GM10248 (cell line): ENCODE data around the gene FARS2.
A peak's percentile ranks its signal among the peaks of the same experiment; 100 is the strongest.

ENCODE experiments used
- CTCF ChIA-PET: fragments of 300-600 bp; sonication (Branson Sonifier 250); formaldehyde crosslinking; extraction: SDS; loops from one replicate; lab custom pipeline; 2021; ENCODE audit warnings: antibody characterized with exemption; lab: Yijun Ruan, JAX
- POLR2A ChIA-PET: fragments of 350-650 bp; sonication (Branson Sonifier 250); formaldehyde crosslinking; extraction: SDS; loops from one replicate; lab custom pipeline; 2020; ENCODE audit warnings: antibody characterized with exemption; lab: Yijun Ruan, JAX
- DNase-seq: peaks from one replicate; pipeline ENCODE4 v3.0.0; 2012; ENCODE audit errors: extremely low spot score
- CTCF ChIP-seq: IDR thresholded peaks from 2 replicates; pipeline ENCODE4 v1.5.1; 2012; ENCODE audit warnings: mild to moderate bottlenecking, low read depth; ENCODE audit errors: extremely low read depth, missing control alignments, control extremely low read depth

Gene FARS2

GRCh38 chr6:5256952-5257351 is 4.4 kb upstream of the FARS2 start:
- TF ChIP-seq CTCF, result no peak
- ChIA-PET POLR2A (interaction anchor here (0.6 kb wide), 1 partner anchor 8 kb away, joined by 4 read pairs; no protein-coding TSS in a partner anchor), CTCF (interaction anchor here (0.8 to 1.7 kb wide), 5 partner anchors 10 to 46 kb away, joined by 3 to 5 read pairs (median 3); no protein-coding TSS in a partner anchor)

GRCh38 chr6:5257400-5257799 is 3.9 kb upstream of the FARS2 start:
- CTCF ChIA-PET, result interaction anchor here (0.8 to 1.7 kb wide), 6 partner anchors 9 to 45 kb away, joined by 3 to 5 read pairs (median 4); no protein-coding TSS in a partner anchor
- POLR2A ChIA-PET, result no interaction called here

More at GRCh38 chr6:5256952-5257351, 4.4 kb upstream of the FARS2 start:
- no peak for DNase-seq

GRCh38 chr6:5259428-5259827 is 1.9 kb upstream of the FARS2 start:
- ChIA-PET POLR2A (no interaction called here), CTCF (interaction anchor here (1.9 kb wide), 1 partner anchor 15 kb away, joined by 6 read pairs; no protein-coding TSS in a partner anchor)
- no peak for TF ChIP-seq CTCF
- DNase-seq, result no peak

More at GRCh38 chr6:5257400-5257799, 3.9 kb upstream of the FARS2 start:
- no peak for DNase-seq
- no peak for TF ChIP-seq CTCF

- TF ChIP-seq CTCF, result no peak
- ChIA-PET POLR2A (no interaction called here), CTCF (interaction anchor here (1.9 kb wide), 1 partner anchor 14 kb away, joined by 6 read pairs; no protein-coding TSS in a partner anchor)
- peak; percentile 83 for DNase-seq
Observed at GRCh38 chr6:5260111-5260620, 1.1 kb upstream of the FARS2 start.

GRCh38 chr6:5261545-5262109 is 314 bp downstream of the FARS2 start:
- ChIA-PET CTCF (interaction anchor here (0.8 kb wide), 1 partner anchor 27 kb away, joined by 3 read pairs; no protein-coding TSS in a partner anchor), POLR2A (no interaction called here)
- no peak for DNase-seq
- TF ChIP-seq CTCF, result no peak

- no peak for TF ChIP-seq CTCF
- ChIA-PET POLR2A (no interaction called here), CTCF (interaction anchor here (0.8 to 4.7 kb wide), 8 partner anchors 8 to 123 kb away, joined by 3 to 16 read pairs (median 4); no protein-coding TSS in a partner anchor)
- no peak for DNase-seq
Observed at GRCh38 chr6:5266423-5266822, 5.1 kb downstream of the FARS2 start.
